B cell (primary cell): Measurements from ENCODE around the gene TCF7L1.

Source experiments
- CTCF ChIP-seq: fragments of 200-600 bp; IDR thresholded peaks from one replicate; pipeline ENCODE4 v1.8.0; 2022; ENCODE audit warnings: antibody characterized with exemption, mild to moderate bottlenecking
- EZH2 ChIP-seq: IDR thresholded peaks from 2 replicates; pipeline ENCODE4 v1.6.1; 2012; ENCODE audit warnings: borderline replicate concordance, low read depth, mild to moderate bottlenecking, moderate library complexity, low read length; ENCODE audit not compliant: insufficient read depth, poor library complexity, severe bottlenecking

GRCh38 chr2:85235281-85235680 lies 102.1 kb downstream of the TCF7L1 start:
- TF ChIP-seq EZH2: no peak
- TF ChIP-seq CTCF: no peak
